ENCODE measurements around the gene H2BK1.

GRCh38 chr7:151195616-151196450 is 14.5 kb downstream of the H2BK1 start:
- TF ChIP-seq EZH2phosphoT487 (IDR thresholded peaks at IDR 0.05; ENCODE audit: low read depth, severe bottlenecking, unreplicated experiment): no peak
- no peak for TF ChIP-seq CTCF (IDR thresholded peaks at IDR 0.05; ENCODE audit: poor library complexity)
- TF ChIP-seq EZH2 (IDR thresholded peaks at IDR 0.05; ENCODE audit: borderline replicate concordance): no peak

Measured in hepatocyte (in vitro differentiated cells).